Measurements from ENCODE around the gene RAB31. TPM values are rescaled to one million over a fixed set of nuclear protein-coding genes. Genes with fewer than 3 reads are reported as not detected.
"Not testable (repeated sequence)": the region's sequence is repeated elsewhere in the genome, so short reads cannot be mapped to it uniquely, and the experiment has no call there.

The RAB31 gene
- polyA plus RNA-seq, 1 experiment: 37.2 TPM

DNA sequence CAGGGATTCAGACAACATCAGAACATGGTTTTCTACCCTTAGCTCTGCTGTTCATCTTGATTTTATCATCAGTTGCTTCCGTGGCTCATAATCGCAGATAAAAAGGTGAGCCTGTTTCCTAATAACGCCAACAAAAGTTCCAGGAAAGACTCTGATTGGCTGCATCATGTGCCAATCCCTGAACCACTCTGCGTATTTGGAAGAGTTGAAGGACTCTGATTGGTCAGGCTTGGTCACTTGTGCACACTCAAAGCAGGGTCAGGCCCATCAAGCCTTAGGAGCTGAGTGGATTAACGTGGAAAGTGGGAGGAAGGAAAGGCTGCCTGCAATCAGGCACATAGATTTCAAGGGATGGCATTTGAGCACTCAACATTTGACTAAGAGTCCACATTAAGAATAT lies 189.0 kb downstream of the RAB31 start:
- TF ChIP-seq, protein P1, sequence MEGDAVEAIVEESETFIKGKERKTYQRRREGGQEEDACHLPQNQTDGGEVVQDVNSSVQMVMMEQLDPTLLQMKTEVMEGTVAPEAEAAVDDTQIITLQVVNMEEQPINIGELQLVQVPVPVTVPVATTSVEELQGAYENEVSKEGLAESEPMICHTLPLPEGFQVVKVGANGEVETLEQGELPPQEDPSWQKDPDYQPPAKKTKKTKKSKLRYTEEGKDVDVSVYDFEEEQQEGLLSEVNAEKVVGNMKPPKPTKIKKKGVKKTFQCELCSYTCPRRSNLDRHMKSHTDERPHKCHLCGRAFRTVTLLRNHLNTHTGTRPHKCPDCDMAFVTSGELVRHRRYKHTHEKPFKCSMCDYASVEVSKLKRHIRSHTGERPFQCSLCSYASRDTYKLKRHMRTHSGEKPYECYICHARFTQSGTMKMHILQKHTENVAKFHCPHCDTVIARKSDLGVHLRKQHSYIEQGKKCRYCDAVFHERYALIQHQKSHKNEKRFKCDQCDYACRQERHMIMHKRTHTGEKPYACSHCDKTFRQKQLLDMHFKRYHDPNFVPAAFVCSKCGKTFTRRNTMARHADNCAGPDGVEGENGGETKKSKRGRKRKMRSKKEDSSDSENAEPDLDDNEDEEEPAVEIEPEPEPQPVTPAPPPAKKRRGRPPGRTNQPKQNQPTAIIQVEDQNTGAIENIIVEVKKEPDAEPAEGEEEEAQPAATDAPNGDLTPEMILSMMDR (IDR thresholded peaks at IDR 0.05; ENCODE audit: insufficient read depth, low read depth, low read length): no peak
- Histone ChIP-seq H3K27me3 (ENCODE audit: control insufficient read depth, insufficient read depth, low read length) (no peaks in the 10 kb centered on the region), H3K4me3 (ENCODE audit: low read depth, low read length) (no peak overlapping the region), H3K36me3 (ENCODE audit: control insufficient read depth, insufficient read depth, low read length) (no peaks in the 10 kb centered on the region)
- POLR2A ChIA-PET: no interaction called here
- CTCF ChIA-PET: no interaction called here
- no peak for DNase-seq (ENCODE audit: low read depth)

DNA sequence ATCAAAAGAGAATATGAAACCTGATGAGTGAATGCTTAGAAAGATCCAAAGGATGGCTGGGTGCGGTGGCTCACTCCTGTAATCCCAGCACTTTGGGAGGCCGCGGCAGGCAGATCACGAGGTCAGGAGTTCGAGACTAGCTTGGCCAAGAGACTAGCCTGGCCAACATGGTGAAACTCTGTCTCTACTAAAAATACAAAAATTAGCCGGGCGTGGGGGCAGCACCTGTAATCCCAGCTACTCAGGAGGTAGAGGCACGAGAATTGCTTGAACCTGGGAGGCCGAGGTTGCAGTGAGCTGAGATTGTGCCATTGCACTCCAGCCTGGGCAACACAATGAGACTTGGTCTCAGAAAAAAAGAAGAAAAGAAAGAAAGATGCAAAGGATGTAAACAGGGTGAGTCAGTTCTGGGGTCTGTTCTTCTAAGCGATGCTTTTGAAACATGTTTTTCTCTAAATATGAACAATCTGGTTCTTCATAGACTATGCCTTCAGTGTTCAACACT lies 189.7 kb downstream of the RAB31 start:
- CTCF ChIA-PET: interaction anchor here (0.6 kb wide), 1 partner anchor 61 kb away, joined by 3 read pairs; no protein-coding TSS in a partner anchor
- H3K36me3 ChIP-seq (ENCODE audit: control insufficient read depth, insufficient read depth, low read length); DNase-seq (ENCODE audit: low read depth); POLR2A ChIA-PET; H3K4me3 ChIP-seq (ENCODE audit: low read depth, low read length); H3K27me3 ChIP-seq (ENCODE audit: control insufficient read depth, insufficient read depth, low read length): not testable (repeated sequence)

DNA sequence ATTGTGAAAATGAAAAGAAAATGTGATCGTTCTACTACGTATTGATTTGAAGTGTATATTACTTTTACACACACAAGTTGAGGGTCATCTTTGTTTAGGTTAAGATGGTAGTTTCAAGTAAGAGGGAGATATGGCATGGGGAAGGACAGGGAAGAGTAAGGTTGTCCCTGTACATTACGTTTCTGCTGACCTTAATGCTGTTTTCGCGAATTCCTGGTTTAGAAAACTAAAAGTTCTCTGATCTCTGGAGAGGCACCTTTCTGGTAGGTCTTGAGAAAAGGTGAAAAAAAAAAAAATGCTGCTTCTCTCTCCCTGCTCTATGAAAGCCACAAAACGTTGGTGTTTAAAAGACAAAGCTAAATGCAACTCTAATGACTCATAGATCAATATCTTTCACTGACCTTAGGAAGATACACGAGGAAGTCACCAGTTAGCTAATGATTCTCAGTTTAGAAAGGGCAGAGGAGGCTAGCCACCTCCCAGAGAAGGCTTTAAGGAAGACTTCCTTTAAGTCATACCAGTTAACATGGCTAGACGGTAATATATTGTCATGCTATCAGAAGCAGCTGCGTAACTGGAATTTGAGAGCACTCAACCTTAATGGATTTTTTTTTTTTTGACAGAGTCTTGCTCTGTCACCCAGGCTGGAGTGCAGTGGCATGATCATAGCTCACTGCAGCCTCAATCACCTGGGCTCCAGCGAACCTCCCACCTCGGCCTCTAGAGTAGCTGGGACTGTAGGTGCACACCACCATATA lies 190.9 kb downstream of the RAB31 start:
- ChIA-PET CTCF (no interaction called here), POLR2A (no interaction called here)
- DNase-seq (ENCODE audit: low read depth): no peak
- no peaks in the 10 kb centered on the region for H3K27me3 ChIP-seq (ENCODE audit: control insufficient read depth, insufficient read depth, low read length)
- H3K36me3 ChIP-seq (ENCODE audit: control insufficient read depth, insufficient read depth, low read length): no peaks in the 10 kb centered on the region
- no peak overlapping the region for H3K4me3 ChIP-seq (ENCODE audit: low read depth, low read length)
- TF ChIP-seq, protein P1 (IDR thresholded peaks at IDR 0.05; ENCODE audit: insufficient read depth, low read depth, low read length): no peak

DNA sequence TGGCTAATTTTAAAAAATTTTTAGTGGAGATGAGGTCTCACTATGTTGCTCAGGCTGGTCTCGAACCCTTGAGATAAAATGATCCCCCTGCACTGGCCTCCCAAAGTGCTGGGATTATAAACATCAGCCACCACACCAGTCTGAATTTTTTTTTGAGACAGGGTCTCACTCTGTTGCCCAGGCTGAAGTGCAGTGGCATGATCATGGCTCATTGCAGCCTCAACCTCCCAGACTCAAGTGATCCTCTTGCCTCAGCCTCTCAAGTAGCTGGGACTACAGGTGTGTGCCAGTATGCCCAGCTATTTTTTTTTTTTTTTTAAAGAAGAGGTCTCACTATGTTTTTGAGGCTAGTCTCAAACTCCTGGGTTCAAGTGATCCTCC lies 191.4 kb downstream of the RAB31 start:
- CTCF ChIA-PET; H3K36me3 ChIP-seq (ENCODE audit: control insufficient read depth, insufficient read depth, low read length); H3K4me3 ChIP-seq (ENCODE audit: low read depth, low read length); DNase-seq (ENCODE audit: low read depth); H3K27me3 ChIP-seq (ENCODE audit: control insufficient read depth, insufficient read depth, low read length); POLR2A ChIA-PET: not testable (repeated sequence)

DNA sequence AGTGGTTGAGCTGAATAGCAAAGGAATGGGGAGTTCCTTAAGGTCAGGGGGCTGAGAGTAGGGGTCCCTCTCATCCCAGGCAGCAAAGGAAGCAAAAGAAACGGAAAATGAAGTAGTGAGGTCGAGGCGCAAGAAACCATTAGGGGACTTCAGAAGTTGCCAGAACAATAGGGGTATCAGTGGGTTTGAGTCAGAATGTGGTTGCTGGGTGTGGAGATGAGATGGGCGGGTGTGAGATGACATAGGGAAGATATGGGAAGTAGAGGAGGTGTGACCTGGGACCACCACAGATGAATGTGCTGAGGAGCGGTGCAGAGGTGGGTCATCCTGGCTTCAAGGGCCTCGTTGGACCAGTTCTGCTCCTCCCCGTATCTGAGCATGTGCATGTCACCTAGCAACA lies 192.6 kb downstream of the RAB31 start:
- DNase-seq (ENCODE audit: low read depth): no peak
- Histone ChIP-seq H3K27me3 (ENCODE audit: control insufficient read depth, insufficient read depth, low read length) (no peaks in the 10 kb centered on the region), H3K4me3 (ENCODE audit: low read depth, low read length) (no peak overlapping the region), H3K36me3 (ENCODE audit: control insufficient read depth, insufficient read depth, low read length) (no peaks in the 10 kb centered on the region)
- TF ChIP-seq, protein P1 (IDR thresholded peaks at IDR 0.05; ENCODE audit: insufficient read depth, low read depth, low read length): no peak
- ChIA-PET CTCF (no interaction called here), POLR2A (no interaction called here)

DNA sequence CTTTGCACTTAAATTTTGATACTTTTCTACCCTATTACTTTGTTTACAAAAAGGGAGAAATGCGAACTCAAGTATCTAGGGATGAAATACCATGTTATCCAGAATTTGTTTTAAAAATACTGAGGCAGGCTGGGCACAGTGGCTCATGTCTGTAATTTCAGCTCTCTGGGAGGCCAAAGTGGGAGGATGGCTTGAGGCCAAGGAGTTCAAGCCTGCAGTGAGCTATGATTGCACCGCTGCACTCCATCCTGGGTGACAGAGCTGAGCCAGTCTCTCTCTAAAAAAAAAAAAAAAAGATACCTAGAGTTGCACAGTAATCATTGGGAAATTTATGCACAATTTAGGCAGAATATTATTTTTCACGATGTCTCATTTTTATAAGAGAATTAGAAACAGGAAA lies 193.3 kb downstream of the RAB31 start:
- TF ChIP-seq, protein P1 (IDR thresholded peaks at IDR 0.05; ENCODE audit: insufficient read depth, low read depth, low read length): no peak
- no peak overlapping the region for H3K4me3 ChIP-seq (ENCODE audit: low read depth, low read length)
- no peak for DNase-seq (ENCODE audit: low read depth)
- no peaks in the 10 kb centered on the region for H3K36me3 ChIP-seq (ENCODE audit: control insufficient read depth, insufficient read depth, low read length)
- POLR2A ChIA-PET: no interaction called here
- H3K27me3 ChIP-seq (ENCODE audit: control insufficient read depth, insufficient read depth, low read length): no peaks in the 10 kb centered on the region
- CTCF ChIA-PET: no interaction called here

DNA sequence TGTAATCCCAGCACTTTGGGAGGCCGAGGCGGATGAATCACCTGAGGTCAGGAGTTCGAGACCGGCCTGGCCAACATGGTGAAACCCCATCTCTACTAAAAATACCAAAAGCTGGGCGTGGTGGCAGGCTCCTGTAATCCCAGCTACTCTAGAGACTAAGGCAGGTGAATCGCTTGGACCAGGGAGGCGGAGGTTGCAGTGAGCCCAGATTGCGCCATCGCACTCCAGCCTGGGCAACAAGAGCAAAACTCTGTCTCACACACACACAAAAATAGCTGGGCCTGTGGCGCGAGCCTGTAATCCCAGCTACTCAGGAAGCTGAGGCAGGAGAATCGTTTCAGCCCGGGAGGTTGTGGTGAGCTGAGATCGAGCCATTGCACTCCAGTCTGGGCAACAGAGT lies 194.2 kb downstream of the RAB31 start:
- H3K27me3 ChIP-seq (ENCODE audit: control insufficient read depth, insufficient read depth, low read length); POLR2A ChIA-PET; DNase-seq (ENCODE audit: low read depth); H3K4me3 ChIP-seq (ENCODE audit: low read depth, low read length); H3K36me3 ChIP-seq (ENCODE audit: control insufficient read depth, insufficient read depth, low read length): not testable (repeated sequence)
- CTCF ChIA-PET: interaction anchor here (0.9 to 1.1 kb wide), 2 partner anchors 10 to 11 kb away, joined by 3 read pairs; partner anchors contain the start of gene VAPA
